ENCODE measurements around the gene TIAM2. TPM values are rescaled to one million over a fixed set of nuclear protein-coding genes. Genes with fewer than 3 reads are reported as not detected.

Gene TIAM2
- total RNA-seq, 2 donors from 2014 or later = 2.6 to 5.5 TPM

- Mint-ChIP-seq H3K36me3 (ENCODE audit: low read depth) (no peaks in the 10 kb centered on the region), H3K4me3 (no peak overlapping the region), H3K27ac (no peak overlapping the region), H3K4me1 (no peaks in the 10 kb centered on the region), H3K27me3 (peaks cover 11% of the 10 kb centered on the region)
- ATAC-seq (no peak), DNase-seq (no peak)
- H3K9me3 ChIP-seq (ENCODE audit: control insufficient read depth, low read length, poor library complexity, severe bottlenecking) = no peaks in the 10 kb centered on the region
These were observed 46.0 kb downstream of the TIAM2 start for GRCh38 chr6:155040901-155041650.

- H3K4me3 Mint-ChIP-seq = no peak overlapping the region
- DNase-seq (no peak), ATAC-seq (no peak)
- H3K9me3 ChIP-seq (ENCODE audit: control insufficient read depth, low read length, poor library complexity, severe bottlenecking) = no peaks in the 10 kb centered on the region
- no peak overlapping the region for H3K27ac Mint-ChIP-seq
- peaks cover 2% of the 10 kb centered on the region for H3K36me3 Mint-ChIP-seq (ENCODE audit: low read depth)
- peaks cover 11% of the 10 kb centered on the region for H3K27me3 Mint-ChIP-seq
- peaks cover 2% of the 10 kb centered on the region for H3K4me1 Mint-ChIP-seq
These were observed 46.7 kb downstream of the TIAM2 start for GRCh38 chr6:155041741-155042279.

- Mint-ChIP-seq H3K4me3 (no peak overlapping the region), H3K4me1 (peaks cover 2% of the 10 kb centered on the region), H3K36me3 (ENCODE audit: low read depth) (peaks cover 2% of the 10 kb centered on the region), H3K27ac (no peak overlapping the region), H3K27me3 (peaks cover 11% of the 10 kb centered on the region)
- no peaks in the 10 kb centered on the region for H3K9me3 ChIP-seq (ENCODE audit: control insufficient read depth, low read length, poor library complexity, severe bottlenecking)
- DNase-seq (no peak), ATAC-seq (no peak)
These were observed 47.9 kb downstream of the TIAM2 start for GRCh38 chr6:155042983-155043382.

- Mint-ChIP-seq H3K4me1 (peaks cover 3% of the 10 kb centered on the region), H3K4me3 (no peak overlapping the region), H3K27me3 (peaks cover 17% of the 10 kb centered on the region), H3K36me3 (ENCODE audit: low read depth) (peaks cover 2% of the 10 kb centered on the region), H3K27ac (no peak overlapping the region)
- ATAC-seq = no peak
- no peak for DNase-seq
- no peaks in the 10 kb centered on the region for H3K9me3 ChIP-seq (ENCODE audit: control insufficient read depth, low read length, poor library complexity, severe bottlenecking)
These were observed 50.7 kb downstream of the TIAM2 start for GRCh38 chr6:155045561-155046404.

- H3K27me3 Mint-ChIP-seq = peaks cover 12% of the 10 kb centered on the region
- no peak overlapping the region for H3K4me3 Mint-ChIP-seq
- no peak for DNase-seq
- H3K27ac Mint-ChIP-seq = no peak overlapping the region
- peaks cover 5% of the 10 kb centered on the region for H3K4me1 Mint-ChIP-seq
- no peaks in the 10 kb centered on the region for H3K9me3 ChIP-seq (ENCODE audit: control insufficient read depth, low read length, poor library complexity, severe bottlenecking)
- peaks cover 2% of the 10 kb centered on the region for H3K36me3 Mint-ChIP-seq (ENCODE audit: low read depth)
- no peak for ATAC-seq
These were observed 52.4 kb downstream of the TIAM2 start for GRCh38 chr6:155047523-155047922.

- Mint-ChIP-seq H3K4me1 (peaks cover 5% of the 10 kb centered on the region), H3K27me3 (peaks cover 5% of the 10 kb centered on the region), H3K36me3 (ENCODE audit: low read depth) (peaks cover 2% of the 10 kb centered on the region), H3K4me3 (no peak overlapping the region), H3K27ac (peak overlapping the region; percentile 1)
- ATAC-seq = no peak
- H3K9me3 ChIP-seq (ENCODE audit: control insufficient read depth, low read length, poor library complexity, severe bottlenecking) = no peaks in the 10 kb centered on the region
- DNase-seq = no peak
These were observed 55.2 kb downstream of the TIAM2 start for GRCh38 chr6:155050311-155050710.

- Mint-ChIP-seq H3K27me3 (no peaks in the 10 kb centered on the region), H3K27ac (no peak overlapping the region), H3K4me1 (peaks cover 3% of the 10 kb centered on the region), H3K4me3 (no peak overlapping the region), H3K36me3 (ENCODE audit: low read depth) (no peaks in the 10 kb centered on the region)
- ATAC-seq = no peak
- no peak for DNase-seq
- H3K9me3 ChIP-seq (ENCODE audit: control insufficient read depth, low read length, poor library complexity, severe bottlenecking) = no peaks in the 10 kb centered on the region
These were observed 59.6 kb downstream of the TIAM2 start for GRCh38 chr6:155054491-155055250.

GRCh38 chr6:155055729-155056128 lies 60.6 kb downstream of the TIAM2 start:
- H3K27ac Mint-ChIP-seq = no peak overlapping the region
- H3K27me3 Mint-ChIP-seq = no peaks in the 10 kb centered on the region
- no peak for ATAC-seq
- no peak overlapping the region for H3K4me3 Mint-ChIP-seq
- no peaks in the 10 kb centered on the region for H3K36me3 Mint-ChIP-seq (ENCODE audit: low read depth)
- DNase-seq = no peak
- H3K4me1 Mint-ChIP-seq = peaks cover 3% of the 10 kb centered on the region
- no peaks in the 10 kb centered on the region for H3K9me3 ChIP-seq (ENCODE audit: control insufficient read depth, low read length, poor library complexity, severe bottlenecking)

- Mint-ChIP-seq H3K36me3 (ENCODE audit: low read depth) (no peaks in the 10 kb centered on the region), H3K4me1 (no peaks in the 10 kb centered on the region), H3K27me3 (no peaks in the 10 kb centered on the region), H3K4me3 (no peak overlapping the region), H3K27ac (no peak overlapping the region)
- DNase-seq (no peak), ATAC-seq (no peak)
- H3K9me3 ChIP-seq (ENCODE audit: control insufficient read depth, low read length, poor library complexity, severe bottlenecking) = no peaks in the 10 kb centered on the region
These were observed 61.6 kb downstream of the TIAM2 start for GRCh38 chr6:155056756-155057155.

GRCh38 chr6:155061381-155061780 lies 66.3 kb downstream of the TIAM2 start:
- Mint-ChIP-seq H3K27me3 (peaks cover 5% of the 10 kb centered on the region), H3K4me3 (no peak overlapping the region), H3K4me1 (no peaks in the 10 kb centered on the region), H3K36me3 (ENCODE audit: low read depth) (no peaks in the 10 kb centered on the region), H3K27ac (no peak overlapping the region)
- DNase-seq (no peak), ATAC-seq (no peak)
- no peaks in the 10 kb centered on the region for H3K9me3 ChIP-seq (ENCODE audit: control insufficient read depth, low read length, poor library complexity, severe bottlenecking)

GRCh38 chr6:155062866-155063341 lies 67.8 kb downstream of the TIAM2 start:
- Mint-ChIP-seq H3K4me3 (no peak overlapping the region), H3K36me3 (ENCODE audit: low read depth) (no peaks in the 10 kb centered on the region), H3K27me3 (peaks cover 17% of the 10 kb centered on the region), H3K27ac (no peak overlapping the region), H3K4me1 (no peaks in the 10 kb centered on the region)
- no peaks in the 10 kb centered on the region for H3K9me3 ChIP-seq (ENCODE audit: control insufficient read depth, low read length, poor library complexity, severe bottlenecking)
- no peak for ATAC-seq
- DNase-seq = no peak

- Mint-ChIP-seq H3K27ac (no peak overlapping the region), H3K4me3 (no peak overlapping the region), H3K27me3 (peaks cover 24% of the 10 kb centered on the region), H3K4me1 (no peaks in the 10 kb centered on the region), H3K36me3 (ENCODE audit: low read depth) (no peaks in the 10 kb centered on the region)
- ATAC-seq (no peak), DNase-seq (no peak)
- H3K9me3 ChIP-seq (ENCODE audit: control insufficient read depth, low read length, poor library complexity, severe bottlenecking) = no peaks in the 10 kb centered on the region
These were observed 69.2 kb downstream of the TIAM2 start for GRCh38 chr6:155064303-155064702.

- no peak overlapping the region for H3K4me3 Mint-ChIP-seq
- H3K4me1 Mint-ChIP-seq = no peaks in the 10 kb centered on the region
- peaks cover 29% of the 10 kb centered on the region for H3K27me3 Mint-ChIP-seq
- no peaks in the 10 kb centered on the region for H3K9me3 ChIP-seq (ENCODE audit: control insufficient read depth, low read length, poor library complexity, severe bottlenecking)
- H3K36me3 Mint-ChIP-seq (ENCODE audit: low read depth) = no peaks in the 10 kb centered on the region
- DNase-seq = no peak
- H3K27ac Mint-ChIP-seq = no peak overlapping the region
- no peak for ATAC-seq
These were observed 71.2 kb downstream of the TIAM2 start for GRCh38 chr6:155066361-155066760.

All from T-helper 17 cell (primary cell).